ENCODE data around the gene PXDN.
"Not testable (repeated sequence)": the region's sequence is repeated elsewhere in the genome, so short reads cannot be mapped to it uniquely, and the experiment has no call there.

Gene PXDN

DNA sequence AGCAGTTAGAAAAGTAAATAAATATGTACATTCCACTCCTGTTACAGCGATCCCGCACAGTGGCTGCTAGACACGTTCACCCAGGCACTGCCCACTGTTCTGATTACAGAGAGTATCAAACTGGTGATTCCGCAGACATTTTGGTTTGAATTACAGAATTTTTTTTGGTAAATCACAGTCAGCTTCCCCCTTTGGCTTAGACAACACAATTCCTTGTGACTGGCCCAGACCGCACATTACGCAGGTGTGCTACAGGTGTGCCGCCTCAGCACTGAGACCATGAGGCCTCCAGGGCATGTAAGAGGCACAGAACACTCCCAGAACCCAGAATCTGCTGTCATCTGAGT is 112.3 kb downstream of the PXDN start:
- Histone ChIP-seq H3K27ac (ENCODE audit: low read depth, low read length, severe bottlenecking) (no peak overlapping the region), H3K9me3 (ENCODE audit: control insufficient read depth, low read length) (no peaks in the 10 kb centered on the region), H3K4me3 (ENCODE audit: extremely low read depth, insufficient read depth, low read length, poor library complexity, severe bottlenecking) (no peak overlapping the region), H3K4me1 (ENCODE audit: control insufficient read depth, insufficient read depth, low read length, poor library complexity, severe bottlenecking) (no peaks in the 10 kb centered on the region), H3K36me3 (ENCODE audit: control insufficient read depth, insufficient read depth, low read length) (peaks cover 80% of the 10 kb centered on the region)
- WGBS, 2 experiments (ENCODE audit: insufficient coverage in 2 of 2) = 99 to 100% methylated on average over 6 to 7 of the region's 7 CpGs

DNA sequence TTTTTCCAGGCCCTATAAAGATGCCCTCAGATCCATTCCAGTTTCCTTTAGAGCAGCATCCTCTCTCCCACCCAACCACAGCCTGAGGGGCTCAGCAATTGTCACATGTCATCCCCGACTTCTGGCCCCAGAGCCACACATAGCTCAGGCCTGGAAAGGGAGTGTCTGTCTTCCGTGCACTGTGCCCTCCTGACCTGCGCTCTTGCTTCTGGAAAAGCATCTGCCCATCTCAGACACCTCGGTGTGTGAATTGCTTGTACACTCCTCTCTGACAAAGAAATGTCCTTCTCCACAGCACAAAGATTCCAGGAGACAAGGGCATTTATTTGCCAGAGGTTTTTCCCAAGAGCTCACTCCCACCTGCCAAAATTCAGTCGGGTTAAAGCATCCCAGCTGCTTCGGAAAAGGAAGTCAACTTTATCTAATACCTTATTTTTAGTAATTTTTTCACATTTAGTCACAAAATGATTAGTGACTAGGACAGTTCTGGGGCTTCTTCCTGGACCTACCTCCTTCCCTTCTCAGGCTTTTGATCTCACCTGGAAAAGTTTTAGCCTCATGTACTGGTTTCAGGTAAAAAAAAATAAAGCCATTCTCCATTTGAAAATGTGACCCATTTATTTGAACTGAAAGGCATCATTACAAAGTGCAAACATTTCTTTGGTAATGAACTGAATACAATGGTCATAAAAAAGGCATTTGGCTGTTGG is 112.9 kb downstream of the PXDN start:
- H3K9me3 ChIP-seq (ENCODE audit: control insufficient read depth, low read length) = no peaks in the 10 kb centered on the region
- H3K36me3 ChIP-seq (ENCODE audit: control insufficient read depth, insufficient read depth, low read length) = peaks cover 74% of the 10 kb centered on the region
- 91 to 96% methylated on average over 4 to 6 of the region's 6 CpGs for WGBS, 2 experiments (ENCODE audit: insufficient coverage in 2 of 2)
- H3K4me3 ChIP-seq (ENCODE audit: extremely low read depth, insufficient read depth, low read length, poor library complexity, severe bottlenecking) = no peak overlapping the region
- peaks cover under 1% of the 10 kb centered on the region for H3K4me1 ChIP-seq (ENCODE audit: control insufficient read depth, insufficient read depth, low read length, poor library complexity, severe bottlenecking)
- no peak overlapping the region for H3K27ac ChIP-seq (ENCODE audit: low read depth, low read length, severe bottlenecking)

DNA sequence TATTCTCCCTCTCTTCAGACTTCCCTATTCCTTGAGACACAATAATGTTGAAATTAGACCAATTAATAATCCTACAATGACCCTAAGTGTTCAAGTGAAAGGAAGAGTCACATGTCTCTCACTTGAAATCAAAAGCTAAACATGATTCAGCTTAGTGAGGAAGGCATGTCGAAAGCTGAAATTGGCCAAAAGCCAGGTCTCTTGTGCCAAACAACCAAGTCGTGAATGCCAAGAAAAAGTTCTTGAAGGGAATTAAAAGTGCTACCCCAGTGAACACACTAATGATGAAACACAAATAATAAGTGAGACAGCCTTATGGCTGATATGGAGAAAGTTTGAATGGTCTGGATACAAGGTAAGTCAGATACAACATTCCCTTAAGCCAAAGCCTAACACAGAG is 115.4 kb downstream of the PXDN start:
- no peak overlapping the region for H3K27ac ChIP-seq (ENCODE audit: low read depth, low read length, severe bottlenecking)
- H3K4me3 ChIP-seq (ENCODE audit: extremely low read depth, insufficient read depth, low read length, poor library complexity, severe bottlenecking) = no peak overlapping the region
- H3K36me3 ChIP-seq (ENCODE audit: control insufficient read depth, insufficient read depth, low read length) = peaks cover 49% of the 10 kb centered on the region
- H3K9me3 ChIP-seq (ENCODE audit: control insufficient read depth, low read length) = no peaks in the 10 kb centered on the region
- WGBS, 2 experiments (ENCODE audit: insufficient coverage in 2 of 2) = 100% methylated on average over 1 of the region's 2 CpGs; no CpG with 5 or more reads in 1 of the 2 experiments
- H3K4me1 ChIP-seq (ENCODE audit: control insufficient read depth, insufficient read depth, low read length, poor library complexity, severe bottlenecking) = peaks cover 16% of the 10 kb centered on the region

DNA sequence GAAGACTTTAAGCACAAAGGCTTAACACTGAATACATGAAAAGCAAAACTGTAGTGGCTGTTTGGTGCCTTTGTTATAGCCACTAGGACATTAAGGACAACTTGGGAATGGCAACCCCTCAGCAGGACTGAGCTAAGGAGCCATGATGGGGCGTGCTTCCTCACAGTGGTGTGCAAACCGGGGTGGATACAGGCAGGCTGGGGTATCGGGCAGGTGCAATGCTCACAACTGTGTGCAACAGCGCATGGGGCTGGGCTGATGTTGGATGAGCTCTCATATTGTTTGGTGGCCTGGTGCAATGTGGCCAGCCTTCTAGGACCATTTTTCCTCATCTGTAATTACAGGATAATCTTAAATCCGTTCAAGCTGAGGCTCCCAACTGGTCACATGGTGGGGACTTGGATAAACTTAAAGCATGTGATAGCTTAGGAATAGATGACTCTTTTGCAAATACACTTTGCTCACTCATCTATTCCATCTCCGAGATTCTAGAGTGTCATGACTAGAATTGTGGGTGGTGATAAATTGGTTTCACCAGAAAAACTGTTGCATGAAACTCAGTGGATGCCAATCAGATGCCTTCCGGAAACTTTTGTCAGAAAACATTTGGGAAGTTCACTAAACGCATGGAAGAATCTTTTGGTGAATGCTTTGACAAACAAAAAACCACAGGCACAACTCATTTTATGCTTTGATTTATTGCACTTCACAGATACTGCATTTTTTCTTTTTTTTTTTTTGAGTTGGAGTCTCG is 116.5 kb downstream of the PXDN start:
- Histone ChIP-seq H3K4me1 (ENCODE audit: control insufficient read depth, insufficient read depth, low read length, poor library complexity, severe bottlenecking) (peaks cover 16% of the 10 kb centered on the region), H3K36me3 (ENCODE audit: control insufficient read depth, insufficient read depth, low read length) (peaks cover 38% of the 10 kb centered on the region), H3K9me3 (ENCODE audit: control insufficient read depth, low read length) (no peaks in the 10 kb centered on the region), H3K27ac (ENCODE audit: low read depth, low read length, severe bottlenecking) (no peak overlapping the region), H3K4me3 (ENCODE audit: extremely low read depth, insufficient read depth, low read length, poor library complexity, severe bottlenecking) (no peak overlapping the region)
- WGBS, 2 experiments (ENCODE audit: insufficient coverage in 2 of 2) = 85 to 96% methylated on average over 5 of the region's 9 CpGs

DNA sequence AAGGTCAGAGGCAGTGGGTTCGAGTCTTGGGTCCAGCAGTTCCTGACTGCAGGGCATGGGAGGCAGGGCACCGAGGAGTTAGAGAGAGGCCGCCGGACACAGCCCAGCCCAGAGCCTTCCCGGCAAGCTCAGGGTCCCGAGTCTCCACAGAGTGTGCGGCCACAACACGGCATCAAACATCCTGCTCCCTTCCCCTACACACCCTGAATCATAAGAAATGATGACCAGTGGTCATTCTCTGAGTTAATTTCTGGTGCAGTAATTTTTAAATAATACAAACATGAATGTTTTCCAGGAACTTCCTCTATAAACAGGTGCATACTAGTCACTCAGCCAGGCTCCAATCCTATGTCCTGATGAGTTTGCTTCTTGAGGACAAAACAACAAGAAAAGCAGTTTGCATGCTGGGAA is 118.0 kb downstream of the PXDN start:
- WGBS, 2 experiments (ENCODE audit: insufficient coverage in 2 of 2) = 76 to 86% methylated on average over 4 to 5 of the region's 8 CpGs
- no peak overlapping the region for H3K4me3 ChIP-seq (ENCODE audit: extremely low read depth, insufficient read depth, low read length, poor library complexity, severe bottlenecking)
- H3K4me1 ChIP-seq (ENCODE audit: control insufficient read depth, insufficient read depth, low read length, poor library complexity, severe bottlenecking) = peaks cover 16% of the 10 kb centered on the region
- H3K36me3 ChIP-seq (ENCODE audit: control insufficient read depth, insufficient read depth, low read length) = peaks cover 23% of the 10 kb centered on the region
- H3K27ac ChIP-seq (ENCODE audit: low read depth, low read length, severe bottlenecking) = no peak overlapping the region
- no peaks in the 10 kb centered on the region for H3K9me3 ChIP-seq (ENCODE audit: control insufficient read depth, low read length)

DNA sequence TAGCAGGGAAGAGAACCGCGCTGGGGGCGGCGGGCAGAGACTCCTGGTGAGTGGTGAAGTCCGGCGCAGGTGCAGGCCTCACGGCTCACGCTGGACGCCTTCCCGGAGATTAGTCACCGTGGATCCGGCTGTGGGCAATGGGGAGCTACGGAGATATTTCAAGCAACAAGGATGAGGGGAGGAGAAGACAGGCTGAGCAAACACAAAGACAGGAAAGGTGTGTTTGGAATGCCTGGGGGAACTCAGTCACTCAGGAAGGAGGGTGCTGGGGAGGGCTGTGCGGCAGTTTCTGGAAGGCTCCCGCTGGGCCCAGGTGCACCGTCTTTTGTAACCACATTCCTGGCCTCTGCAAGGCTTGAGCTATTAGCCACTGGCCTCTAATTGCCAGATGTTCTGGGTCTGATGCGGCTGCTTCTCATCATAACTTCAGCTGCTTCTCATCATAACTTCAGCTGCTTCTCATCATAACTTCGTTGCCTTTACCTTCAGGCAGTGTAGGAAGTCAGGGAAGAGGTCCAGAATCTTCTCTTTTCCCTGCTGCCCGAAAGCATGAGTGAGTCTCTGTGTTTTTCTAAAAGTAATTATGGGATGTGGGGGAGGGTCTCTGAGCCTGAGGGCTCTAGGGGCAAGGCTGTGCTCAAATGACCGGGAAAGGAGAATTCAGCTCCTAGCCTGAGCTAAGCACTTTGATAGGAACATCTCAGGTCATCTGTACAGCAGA is 118.9 kb downstream of the PXDN start:
- WGBS, 2 experiments (ENCODE audit: insufficient coverage in 2 of 2) = 40 to 43% methylated on average over 17 to 18 of the region's 20 CpGs

DNA sequence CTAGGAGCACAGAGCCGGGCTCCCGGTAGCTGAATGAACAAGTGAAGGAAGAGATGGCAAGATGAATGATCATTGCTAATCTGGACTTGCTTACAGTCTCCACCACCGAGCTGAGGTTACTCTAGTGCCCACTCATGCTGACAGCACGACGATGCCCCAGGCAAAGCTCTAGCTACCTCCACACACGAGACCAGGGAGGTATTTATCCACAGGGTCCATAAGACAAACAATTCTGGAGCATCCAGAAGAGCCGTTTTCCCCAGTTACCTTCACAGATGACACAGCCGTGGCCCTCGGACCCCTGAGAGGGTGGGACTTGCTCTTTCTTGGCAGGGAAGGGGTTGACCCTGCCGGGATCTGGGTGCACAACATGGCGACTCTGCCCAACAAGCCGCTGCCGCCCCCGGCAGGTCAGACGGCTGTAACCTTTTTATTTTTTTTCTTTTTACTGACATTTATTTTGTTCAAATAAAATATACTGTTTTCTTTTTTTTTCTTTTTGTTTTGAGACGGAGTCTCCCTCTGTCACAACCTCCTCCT is 120.3 kb downstream of the PXDN start:
- Histone ChIP-seq H3K4me3 (ENCODE audit: extremely low read depth, insufficient read depth, low read length, poor library complexity, severe bottlenecking) (no peak overlapping the region), H3K4me1 (ENCODE audit: control insufficient read depth, insufficient read depth, low read length, poor library complexity, severe bottlenecking) (peaks cover 16% of the 10 kb centered on the region), H3K9me3 (ENCODE audit: control insufficient read depth, low read length) (peaks cover 5% of the 10 kb centered on the region), H3K36me3 (ENCODE audit: control insufficient read depth, insufficient read depth, low read length) (peaks cover under 1% of the 10 kb centered on the region), H3K27ac (ENCODE audit: low read depth, low read length, severe bottlenecking) (no peak overlapping the region)
- 91 to 100% methylated on average over 9 of the region's 16 CpGs for WGBS, 2 experiments (ENCODE audit: insufficient coverage in 2 of 2)

More for the DNA sequence above, 118.9 kb downstream of the PXDN start:
- Histone ChIP-seq H3K36me3 (ENCODE audit: control insufficient read depth, insufficient read depth, low read length) (peaks cover 15% of the 10 kb centered on the region), H3K4me1 (ENCODE audit: control insufficient read depth, insufficient read depth, low read length, poor library complexity, severe bottlenecking) (peaks cover 16% of the 10 kb centered on the region), H3K9me3 (ENCODE audit: control insufficient read depth, low read length) (no peaks in the 10 kb centered on the region), H3K27ac (ENCODE audit: low read depth, low read length, severe bottlenecking) (no peak overlapping the region), H3K4me3 (ENCODE audit: extremely low read depth, insufficient read depth, low read length, poor library complexity, severe bottlenecking) (no peak overlapping the region)

DNA sequence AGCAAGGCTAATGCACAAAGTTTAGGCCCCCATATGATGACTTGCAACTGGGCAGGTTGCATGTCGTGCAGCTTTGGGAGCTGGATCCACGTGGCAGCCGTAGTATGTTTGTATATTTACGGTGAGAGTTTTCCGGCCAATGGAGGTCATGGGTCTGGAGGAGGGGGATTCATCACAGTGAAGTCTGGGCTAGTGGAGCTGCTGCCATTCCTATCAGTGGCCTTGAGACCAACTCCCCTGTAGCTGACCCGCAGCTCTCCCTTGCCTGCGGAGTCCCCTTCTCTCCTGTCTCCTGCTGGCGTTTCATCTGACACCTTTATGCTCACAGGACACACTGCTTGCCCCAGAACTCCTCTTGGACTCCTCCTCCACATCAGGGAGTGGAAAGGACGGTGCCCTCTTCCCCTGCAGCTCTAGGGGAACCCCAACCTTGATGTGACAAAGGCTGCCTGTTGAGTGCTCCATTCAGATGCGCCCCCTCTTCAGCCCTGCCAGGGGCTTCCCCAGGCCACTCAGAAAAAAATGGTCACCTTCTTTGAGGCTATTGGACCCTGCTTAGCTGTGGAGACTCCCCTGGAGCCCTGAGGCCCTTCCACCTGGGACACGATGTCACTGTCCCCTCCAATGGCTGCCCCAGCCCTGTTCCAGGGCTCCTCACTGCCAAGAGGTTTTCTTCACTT is 121.7 kb downstream of the PXDN start:
- Histone ChIP-seq H3K4me1 (ENCODE audit: control insufficient read depth, insufficient read depth, low read length, poor library complexity, severe bottlenecking) (peaks cover 16% of the 10 kb centered on the region), H3K36me3 (ENCODE audit: control insufficient read depth, insufficient read depth, low read length) (no peaks in the 10 kb centered on the region), H3K27ac (ENCODE audit: low read depth, low read length, severe bottlenecking) (no peak overlapping the region), H3K4me3 (ENCODE audit: extremely low read depth, insufficient read depth, low read length, poor library complexity, severe bottlenecking) (no peak overlapping the region), H3K9me3 (ENCODE audit: control insufficient read depth, low read length) (peaks cover 5% of the 10 kb centered on the region)
- 84 to 95% methylated on average over 5 to 11 of the region's 11 CpGs for WGBS, 2 experiments (ENCODE audit: insufficient coverage in 2 of 2)

DNA sequence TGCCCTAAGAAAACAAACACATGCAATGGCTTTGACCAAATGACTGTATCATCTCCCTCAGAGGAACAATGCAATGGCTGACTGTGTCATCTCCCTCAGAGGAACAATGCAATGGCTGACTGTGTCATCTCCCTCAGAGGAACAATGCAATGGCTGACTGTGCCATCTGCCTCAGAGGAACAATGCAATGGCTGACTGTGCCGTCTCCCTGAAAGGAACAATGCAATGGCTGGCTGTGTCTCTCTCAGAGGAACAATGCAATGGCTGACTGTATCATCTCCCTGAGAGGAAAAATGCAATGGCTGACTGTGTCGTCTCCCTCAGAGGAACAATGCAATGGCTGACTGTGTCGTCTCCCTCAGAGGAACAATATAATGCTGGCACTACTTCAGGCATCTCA is 122.3 kb downstream of the PXDN start:
- H3K27ac ChIP-seq (ENCODE audit: low read depth, low read length, severe bottlenecking); H3K36me3 ChIP-seq (ENCODE audit: control insufficient read depth, insufficient read depth, low read length); H3K4me3 ChIP-seq (ENCODE audit: extremely low read depth, insufficient read depth, low read length, poor library complexity, severe bottlenecking); H3K9me3 ChIP-seq (ENCODE audit: control insufficient read depth, low read length): not testable (repeated sequence)
- WGBS, 2 experiments (ENCODE audit: insufficient coverage in 2 of 2) = 88 to 95% methylated on average over 3 of the region's 3 CpGs
- peaks cover 16% of the 10 kb centered on the region for H3K4me1 ChIP-seq (ENCODE audit: control insufficient read depth, insufficient read depth, low read length, poor library complexity, severe bottlenecking)

DNA sequence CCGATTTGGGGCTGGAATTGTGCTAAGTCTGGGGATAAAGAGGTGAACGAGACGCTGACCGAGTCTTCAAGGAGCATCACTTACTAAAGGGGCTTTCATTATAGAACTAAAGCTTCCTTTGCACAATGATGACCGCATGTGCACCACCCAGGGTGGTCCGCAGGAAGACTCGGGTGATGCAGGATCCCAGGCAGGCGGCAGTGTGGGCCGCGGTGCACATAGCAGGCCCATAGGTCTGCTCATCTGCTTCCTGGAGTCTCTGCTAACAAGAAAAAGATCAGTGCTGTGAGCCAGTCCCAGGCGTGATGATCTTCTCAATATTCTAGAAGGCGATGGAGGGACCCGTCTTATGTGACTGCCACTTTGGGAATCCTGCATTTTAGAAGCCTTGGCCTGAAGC is 122.8 kb downstream of the PXDN start:
- no peaks in the 10 kb centered on the region for H3K36me3 ChIP-seq (ENCODE audit: control insufficient read depth, insufficient read depth, low read length)
- no peak overlapping the region for H3K27ac ChIP-seq (ENCODE audit: low read depth, low read length, severe bottlenecking)
- WGBS, 2 experiments (ENCODE audit: insufficient coverage in 2 of 2) = 90 to 92% methylated on average over 11 to 13 of the region's 13 CpGs
- peaks cover 15% of the 10 kb centered on the region for H3K4me1 ChIP-seq (ENCODE audit: control insufficient read depth, insufficient read depth, low read length, poor library complexity, severe bottlenecking)
- H3K9me3 ChIP-seq (ENCODE audit: control insufficient read depth, low read length) = peaks cover 5% of the 10 kb centered on the region
- no peak overlapping the region for H3K4me3 ChIP-seq (ENCODE audit: extremely low read depth, insufficient read depth, low read length, poor library complexity, severe bottlenecking)
